IMR-90 (cell line): ENCODE data around the gene MAGEA10. TPM values are rescaled to one million over a fixed set of nuclear protein-coding genes. Genes with fewer than 3 reads are reported as not detected.

Experiments
- ATAC-seq: fragments of 200-7000 bp; cut with Tn5 transposase; 2 replicates; pipeline ENCODE4 v1.9.1; 2020; ENCODE audit warnings: low read depth, mild to moderate bottlenecking, moderate library complexity
- BruUV-seq: library from RNA; stranded (reverse); fragments of 400-500 nt; replicated peaks from 2 replicates; lab custom pipeline; 2021; lab: Mats Ljungman, UMichigan
- CTCF ChIA-PET: fragments of 300-600 bp; formaldehyde crosslinking; extraction: SDS; loops from one replicate; lab custom pipeline; 2021; ENCODE audit warnings: antibody characterized with exemption; lab: Yijun Ruan, JAX
- POLR2A ChIA-PET: fragments of 300-600 bp; sonication (Branson Sonifier 250); formaldehyde crosslinking; loops from one replicate; lab custom pipeline; 2022; ENCODE audit warnings: antibody characterized with exemption; ENCODE audit not compliant: unreplicated experiment; lab: Charles Lee
- DNase-seq: peaks from one replicate; pipeline ENCODE4 v3.0.0; 2013
- H2AFZ ChIP-seq: replicated peaks from 2 replicates; pipeline ENCODE3; 2013; ENCODE audit warnings: low read length, mild to moderate bottlenecking; ENCODE audit not compliant: poor library complexity
- H2AK5ac ChIP-seq: 2 replicates; pipeline ENCODE4 v1.6.1; 2013; ENCODE audit warnings: low read depth, low read length, inconsistent platforms
- H2AK9ac ChIP-seq: replicated peaks from 2 replicates; pipeline ENCODE3; 2013; ENCODE audit warnings: mild to moderate bottlenecking, low read depth, low read length, moderate library complexity; ENCODE audit not compliant: poor library complexity
- H2BK120ac ChIP-seq: 2 replicates; pipeline ENCODE4 v1.6.1; 2013; ENCODE audit warnings: low read depth, low read length, inconsistent platforms
- H2BK15ac ChIP-seq: 3 replicates; pipeline ENCODE4 v1.6.1; 2013; ENCODE audit warnings: low read depth, low read length, inconsistent platforms
- H2BK20ac ChIP-seq: 2 replicates; pipeline ENCODE4 v1.6.1; 2013; ENCODE audit warnings: low read depth, mild to moderate bottlenecking, inconsistent platforms, low read length, moderate library complexity
- H2BK5ac ChIP-seq: 2 replicates; pipeline ENCODE4 v1.6.1; 2013; ENCODE audit warnings: mild to moderate bottlenecking, low read depth, low read length, inconsistent platforms; ENCODE audit not compliant: poor library complexity, severe bottlenecking
- H3K14ac ChIP-seq: replicated peaks from 2 replicates; pipeline ENCODE4 v1.6.1; 2013; ENCODE audit warnings: low read depth, low read length, inconsistent platforms
- H3K18ac ChIP-seq: 2 replicates; pipeline ENCODE4 v1.6.1; 2013; ENCODE audit warnings: low read depth, low read length, control low read depth
- H3K23ac ChIP-seq: 2 replicates; pipeline ENCODE4 v1.6.1; 2013; ENCODE audit warnings: low read depth, low read length, inconsistent platforms
- H3K27ac ChIP-seq: 2 replicates; pipeline ENCODE4 v1.5.1; 2013; ENCODE audit warnings: mild to moderate bottlenecking, control low read depth, low read length; ENCODE audit not compliant: insufficient read depth
- H3K27me3 ChIP-seq: 2 replicates; pipeline ENCODE4 v1.6.1; 2013; ENCODE audit warnings: low read length; ENCODE audit not compliant: control insufficient read depth, insufficient read depth
- H3K36me3 ChIP-seq: 2 replicates; pipeline ENCODE4 v1.6.1; 2013; ENCODE audit warnings: low read length, mixed read lengths; ENCODE audit not compliant: control insufficient read depth, insufficient read depth
- H3K4ac ChIP-seq: 2 replicates; pipeline ENCODE4 v1.6.1; 2013; ENCODE audit warnings: low read depth, low read length, inconsistent platforms
- H3K4me1 ChIP-seq: 2 replicates; pipeline ENCODE4 v1.6.1; 2013; ENCODE audit warnings: low read length, mixed read lengths; ENCODE audit not compliant: control insufficient read depth, insufficient read depth
- H3K4me2 ChIP-seq: 2 replicates; pipeline ENCODE4 v1.6.1; 2013; ENCODE audit warnings: low read depth, mild to moderate bottlenecking, control low read depth, low read length, moderate library complexity
- H3K4me3 ChIP-seq: 2 replicates; pipeline ENCODE4 v1.5.1; 2013; ENCODE audit warnings: low read depth, mild to moderate bottlenecking, control low read depth, low read length, moderate library complexity; ENCODE audit not compliant: insufficient read depth
- H3K56ac ChIP-seq: 2 replicates; pipeline ENCODE4 v1.6.1; 2013; ENCODE audit warnings: low read length, inconsistent platforms; ENCODE audit not compliant: insufficient read depth; ENCODE audit errors: extremely low read depth
- H3K79me1 ChIP-seq, 2 experiments: 2 replicates each; pipeline ENCODE4 v1.6.1; 2013; ENCODE audit warnings: low read length in 2 of 2, inconsistent platforms in 1 of 2, low read depth in 1 of 2
- H3K9ac ChIP-seq: 2 replicates; pipeline ENCODE4 v1.6.1; 2013; ENCODE audit warnings: low read depth, low read length, control low read depth
- H3K9me1 ChIP-seq: 2 replicates; pipeline ENCODE4 v1.6.1; 2013; ENCODE audit warnings: low read length, inconsistent platforms; ENCODE audit not compliant: insufficient read depth
- H3K9me3 ChIP-seq: 2 replicates; pipeline ENCODE4 v1.6.1; 2013; ENCODE audit warnings: low read length; ENCODE audit not compliant: control insufficient read depth, insufficient read depth
- H4K20me1 ChIP-seq: 2 replicates; pipeline ENCODE4 v1.6.1; 2013; ENCODE audit warnings: low read length, inconsistent platforms; ENCODE audit not compliant: insufficient read depth
- H4K5ac ChIP-seq: 2 replicates; pipeline ENCODE4 v1.6.1; 2013; ENCODE audit warnings: mild to moderate bottlenecking, low read depth, low read length, control low read depth
- H4K8ac ChIP-seq, 2 experiments: 2 replicates each; pipeline ENCODE4 v1.6.1; 2013; ENCODE audit warnings: low read depth in 2 of 2, low read length in 2 of 2, control low read depth in 1 of 2, inconsistent platforms in 1 of 2
- H4K91ac ChIP-seq: 2 replicates; pipeline ENCODE4 v1.6.1; 2013; ENCODE audit warnings: low read depth, low read length, inconsistent platforms; ENCODE audit not compliant: insufficient read depth
- BHLHE40 ChIP-seq: fragments of 150-350 bp; IDR thresholded peaks from 2 replicates; pipeline ENCODE4 v1.6.1; 2016; ENCODE audit warnings: mild to moderate bottlenecking, low read depth, low read length
- CEBPB ChIP-seq: IDR thresholded peaks from 2 replicates; pipeline ENCODE4 v1.6.1; 2012; ENCODE audit warnings: low read depth, low read length, improper control_type of control experiment
- CHD1 ChIP-seq: IDR thresholded peaks from 2 replicates; pipeline ENCODE4 v1.6.1; 2012; ENCODE audit warnings: low read depth, low read length, improper control_type of control experiment
- FOS ChIP-seq: fragments of 150-350 bp; IDR thresholded peaks from 2 replicates; pipeline ENCODE4 v1.6.1; 2016; ENCODE audit warnings: low read depth, low read length
- MAFK ChIP-seq: IDR thresholded peaks from 2 replicates; pipeline ENCODE4 v1.6.1; 2012; ENCODE audit warnings: low read depth, low read length, improper control_type of control experiment
- MAZ ChIP-seq: IDR thresholded peaks from 2 replicates; pipeline ENCODE4 v1.6.1; 2012; ENCODE audit warnings: low read depth, mild to moderate bottlenecking, low read length, improper control_type of control experiment, moderate library complexity, borderline replicate concordance
- MXI1 ChIP-seq: IDR thresholded peaks from 2 replicates; pipeline ENCODE4 v1.6.1; 2012; ENCODE audit warnings: low read depth, mild to moderate bottlenecking, low read length, moderate library complexity, borderline replicate concordance
- NFE2L2 ChIP-seq: fragments of 150-350 bp; IDR thresholded peaks from 2 replicates; pipeline ENCODE4 v1.6.1; 2016; ENCODE audit warnings: low read depth, mild to moderate bottlenecking, low read length
- POLR2A ChIP-seq: IDR thresholded peaks from 2 replicates; pipeline ENCODE4 v1.6.1; 2012; ENCODE audit warnings: mild to moderate bottlenecking, low read depth, low read length
- RAD21 ChIP-seq: IDR thresholded peaks from 2 replicates; pipeline ENCODE4 v1.6.1; 2012; ENCODE audit warnings: low read length, improper control_type of control experiment
- RCOR1 ChIP-seq: IDR thresholded peaks from 2 replicates; pipeline ENCODE4 v1.6.1; 2012; ENCODE audit warnings: mild to moderate bottlenecking, low read length, improper control_type of control experiment; ENCODE audit not compliant: insufficient replicate concordance
- RFX5 ChIP-seq: IDR thresholded peaks from 2 replicates; pipeline ENCODE4 v1.8.0; 2012; ENCODE audit warnings: low read depth, mild to moderate bottlenecking, low read length, moderate library complexity
- SMC3 ChIP-seq: fragments of 150-350 bp; IDR thresholded peaks from 2 replicates; pipeline ENCODE4 v1.6.1; 2016; ENCODE audit warnings: low read depth, mild to moderate bottlenecking, antibody characterized with exemption, low read length, moderate library complexity
- WGBS, 2 experiments: methylation state at CpG; one replicate each; pipeline versions ENCODE4 v1.1.5 to v1.1.7; 2013; ENCODE audit warnings: missing lambda C conversion rate in 2 of 2; ENCODE audit not compliant: insufficient read length in 1 of 2; ENCODE audit errors: extremely low coverage in 2 of 2; 5-methylcytosine and 5-hydroxymethylcytosine counted together
- dilution Hi-C: fragments of 300-500 bp; cut with HindIII; formaldehyde crosslinking; loops from one replicate; pipeline ENCODE4 v1.14.3; 2018; ENCODE audit warnings: low sequenced_read_pairs; ENCODE audit not compliant: unreplicated experiment
- in situ Hi-C: fragments of 300-500 bp; cut with MboI; formaldehyde crosslinking; loops from 3 replicates; pipeline ENCODE4 v1.14.3; 2019; ENCODE audit warnings: low sequenced_read_pairs, inconsistent platforms, mixed read lengths
- intact Hi-C: fragments of 100-400 bp; cut with micrococcal nuclease; formaldehyde crosslinking; loops from 2 replicates; pipeline ENCODE4 v1.10.0; 2022
- polyA plus RNA-seq, 3 experiments: library from polyadenylated mRNA; depleted of rRNA; stranded (reverse); fragments of >200 nt; gene quantifications; 2 replicates each; pipeline ENCODE4 v1.2.3, GENCODE V29; 2012; ENCODE audit warnings: low replicate concordance in 1 of 3
- total RNA-seq: library from RNA; depleted of rRNA; stranded (reverse); fragments of >200 nt; gene quantifications from 2 replicates; pipeline ENCODE4 v1.2.3, GENCODE V29; 2012
- TF ChIP-seq, protein P1 (sequence below): fragments of 150-350 bp; IDR thresholded peaks from 2 replicates; pipeline ENCODE4 v1.6.1; 2016; ENCODE audit warnings: low read depth, mild to moderate bottlenecking, low read length, moderate library complexity, borderline replicate concordance
- TF ChIP-seq, protein P2 (sequence below): fragments of 150-350 bp; IDR thresholded peaks from 2 replicates; pipeline ENCODE4 v1.6.1; 2017; ENCODE audit warnings: mild to moderate bottlenecking, antibody characterized with exemption, low read length, low read depth
- TF ChIP-seq, protein P3 (sequence below): conservative IDR thresholded peaks from 2 replicates; pipeline ENCODE4 v1.5.1; 2012; ENCODE audit warnings: mild to moderate bottlenecking, low read depth, low read length, improper control_type of control experiment

Gene MAGEA10
- total and polyA plus RNA-seq, 2 of the 4 experiments (the other 2 are of a cell fraction) = not detected

DNA sequence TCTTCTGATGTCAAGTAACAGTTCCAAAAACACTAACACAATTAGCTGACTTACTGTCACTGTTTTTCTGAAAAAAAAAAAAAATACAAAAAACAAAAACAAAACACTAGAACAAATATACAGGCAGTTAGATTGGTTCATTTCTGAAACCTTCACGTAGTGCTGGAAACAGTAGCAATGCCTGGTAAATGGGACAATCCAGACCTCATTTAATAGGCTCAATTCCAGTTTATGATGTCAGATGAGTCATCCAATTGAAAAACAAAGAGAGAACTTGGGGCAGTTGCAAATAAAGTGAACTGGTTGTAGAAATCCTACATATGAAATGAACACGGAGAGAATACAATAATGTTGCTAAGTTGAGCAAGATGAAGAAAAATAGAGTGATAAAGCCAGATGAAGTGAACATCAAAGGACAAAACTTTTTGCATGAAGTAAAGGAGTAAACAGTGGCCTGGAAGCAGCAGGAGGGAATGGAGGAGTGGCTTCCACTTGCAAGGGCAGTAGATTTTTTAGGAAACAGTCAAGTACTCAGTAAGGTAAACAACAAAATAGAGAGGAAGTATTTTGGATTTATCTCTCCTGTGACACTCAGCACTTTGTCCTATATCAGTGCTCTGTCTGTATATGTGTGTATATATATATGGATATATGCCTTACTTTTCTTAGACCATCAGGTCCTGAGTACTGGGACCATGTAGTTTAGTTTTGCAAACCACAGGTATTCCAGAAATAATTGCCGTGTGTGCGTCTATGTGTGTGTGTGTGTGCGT lies 39.3 kb upstream of the MAGEA10 start:
- ChIA-PET POLR2A (no interaction called here), CTCF (no interaction called here)
- Histone ChIP-seq H2BK5ac (no peak overlapping the region), H2BK15ac (no peak overlapping the region), H4K5ac (no peak overlapping the region), H4K91ac (no peak overlapping the region), H3K56ac (no peak overlapping the region), H3K4me3 (no peak overlapping the region), H3K4me2 (no peak overlapping the region), H3K27ac (no peak overlapping the region), H2BK120ac (no peak overlapping the region), H3K14ac (no peak overlapping the region), H4K8ac (no peak overlapping the region), H3K9ac (no peak overlapping the region), H4K20me1 (no peaks in the 10 kb centered on the region), H2AK5ac (no peak overlapping the region), H3K36me3 (no peaks in the 10 kb centered on the region), H3K4me1 (no peaks in the 10 kb centered on the region), H2AFZ (no peak overlapping the region), H3K23ac (no peak overlapping the region), H3K18ac (no peak overlapping the region), H3K79me1 (no peaks in the 10 kb centered on the region), H2AK9ac (no peak overlapping the region), H3K4ac (no peak overlapping the region), H2BK20ac (no peak overlapping the region), H3K27me3 (no peaks in the 10 kb centered on the region), H3K9me3 (no peaks in the 10 kb centered on the region), H3K9me1 (no peaks in the 10 kb centered on the region)
- intact Hi-C loops = no loop called here
- BruUV-seq = no TSS peak
- in situ Hi-C loops = no loop called here
- 38% methylated on average over 1 of the region's 5 CpGs; no CpG with 5 or more reads in 1 of the 2 experiments for WGBS, 2 experiments
- no peak for ATAC-seq
- dilution Hi-C loops = no loop called here
- DNase-seq = no peak
- TF ChIP-seq RCOR1 (no peak), FOS (no peak), RFX5 (no peak), MXI1 (no peak), NFE2L2 (no peak), MAFK (no peak), BHLHE40 (no peak), CHD1 (no peak), CEBPB (no peak), SMC3 (no peak), MAZ (no peak), RAD21 (no peak), POLR2A (no peak)
- TF ChIP-seq, protein P1, sequence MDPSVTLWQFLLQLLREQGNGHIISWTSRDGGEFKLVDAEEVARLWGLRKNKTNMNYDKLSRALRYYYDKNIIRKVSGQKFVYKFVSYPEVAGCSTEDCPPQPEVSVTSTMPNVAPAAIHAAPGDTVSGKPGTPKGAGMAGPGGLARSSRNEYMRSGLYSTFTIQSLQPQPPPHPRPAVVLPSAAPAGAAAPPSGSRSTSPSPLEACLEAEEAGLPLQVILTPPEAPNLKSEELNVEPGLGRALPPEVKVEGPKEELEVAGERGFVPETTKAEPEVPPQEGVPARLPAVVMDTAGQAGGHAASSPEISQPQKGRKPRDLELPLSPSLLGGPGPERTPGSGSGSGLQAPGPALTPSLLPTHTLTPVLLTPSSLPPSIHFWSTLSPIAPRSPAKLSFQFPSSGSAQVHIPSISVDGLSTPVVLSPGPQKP = no peak
- TF ChIP-seq, protein P2, sequence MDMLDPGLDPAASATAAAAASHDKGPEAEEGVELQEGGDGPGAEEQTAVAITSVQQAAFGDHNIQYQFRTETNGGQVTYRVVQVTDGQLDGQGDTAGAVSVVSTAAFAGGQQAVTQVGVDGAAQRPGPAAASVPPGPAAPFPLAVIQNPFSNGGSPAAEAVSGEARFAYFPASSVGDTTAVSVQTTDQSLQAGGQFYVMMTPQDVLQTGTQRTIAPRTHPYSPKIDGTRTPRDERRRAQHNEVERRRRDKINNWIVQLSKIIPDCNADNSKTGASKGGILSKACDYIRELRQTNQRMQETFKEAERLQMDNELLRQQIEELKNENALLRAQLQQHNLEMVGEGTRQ = no peak
- TF ChIP-seq, protein P3, sequence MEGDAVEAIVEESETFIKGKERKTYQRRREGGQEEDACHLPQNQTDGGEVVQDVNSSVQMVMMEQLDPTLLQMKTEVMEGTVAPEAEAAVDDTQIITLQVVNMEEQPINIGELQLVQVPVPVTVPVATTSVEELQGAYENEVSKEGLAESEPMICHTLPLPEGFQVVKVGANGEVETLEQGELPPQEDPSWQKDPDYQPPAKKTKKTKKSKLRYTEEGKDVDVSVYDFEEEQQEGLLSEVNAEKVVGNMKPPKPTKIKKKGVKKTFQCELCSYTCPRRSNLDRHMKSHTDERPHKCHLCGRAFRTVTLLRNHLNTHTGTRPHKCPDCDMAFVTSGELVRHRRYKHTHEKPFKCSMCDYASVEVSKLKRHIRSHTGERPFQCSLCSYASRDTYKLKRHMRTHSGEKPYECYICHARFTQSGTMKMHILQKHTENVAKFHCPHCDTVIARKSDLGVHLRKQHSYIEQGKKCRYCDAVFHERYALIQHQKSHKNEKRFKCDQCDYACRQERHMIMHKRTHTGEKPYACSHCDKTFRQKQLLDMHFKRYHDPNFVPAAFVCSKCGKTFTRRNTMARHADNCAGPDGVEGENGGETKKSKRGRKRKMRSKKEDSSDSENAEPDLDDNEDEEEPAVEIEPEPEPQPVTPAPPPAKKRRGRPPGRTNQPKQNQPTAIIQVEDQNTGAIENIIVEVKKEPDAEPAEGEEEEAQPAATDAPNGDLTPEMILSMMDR = no peak
